Measurements from ENCODE around the gene TCF19.

DNA sequence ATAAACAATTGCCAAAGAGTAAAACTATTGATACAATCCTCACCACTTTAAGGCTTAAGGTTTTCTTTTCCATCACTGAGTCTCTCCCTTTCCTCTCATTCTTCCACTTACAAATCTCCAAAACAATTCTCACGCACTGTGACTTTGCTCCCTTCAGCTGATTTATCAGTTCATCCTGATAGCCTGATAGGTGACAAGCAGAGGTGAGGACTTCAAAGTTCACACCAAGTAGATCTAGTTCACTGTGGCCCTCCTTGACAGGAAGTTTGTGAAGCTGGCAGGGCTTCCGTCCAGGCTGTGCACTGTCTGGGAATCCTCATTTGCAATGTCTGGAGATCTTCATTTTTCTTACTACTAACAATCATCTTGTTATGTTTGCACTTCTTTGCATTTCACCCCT lies 47.2 kb downstream of the TCF19 start:
- no peak for TF ChIP-seq POLR2A (IDR thresholded peaks at IDR 0.05)
- TF ChIP-seq, protein P1, sequence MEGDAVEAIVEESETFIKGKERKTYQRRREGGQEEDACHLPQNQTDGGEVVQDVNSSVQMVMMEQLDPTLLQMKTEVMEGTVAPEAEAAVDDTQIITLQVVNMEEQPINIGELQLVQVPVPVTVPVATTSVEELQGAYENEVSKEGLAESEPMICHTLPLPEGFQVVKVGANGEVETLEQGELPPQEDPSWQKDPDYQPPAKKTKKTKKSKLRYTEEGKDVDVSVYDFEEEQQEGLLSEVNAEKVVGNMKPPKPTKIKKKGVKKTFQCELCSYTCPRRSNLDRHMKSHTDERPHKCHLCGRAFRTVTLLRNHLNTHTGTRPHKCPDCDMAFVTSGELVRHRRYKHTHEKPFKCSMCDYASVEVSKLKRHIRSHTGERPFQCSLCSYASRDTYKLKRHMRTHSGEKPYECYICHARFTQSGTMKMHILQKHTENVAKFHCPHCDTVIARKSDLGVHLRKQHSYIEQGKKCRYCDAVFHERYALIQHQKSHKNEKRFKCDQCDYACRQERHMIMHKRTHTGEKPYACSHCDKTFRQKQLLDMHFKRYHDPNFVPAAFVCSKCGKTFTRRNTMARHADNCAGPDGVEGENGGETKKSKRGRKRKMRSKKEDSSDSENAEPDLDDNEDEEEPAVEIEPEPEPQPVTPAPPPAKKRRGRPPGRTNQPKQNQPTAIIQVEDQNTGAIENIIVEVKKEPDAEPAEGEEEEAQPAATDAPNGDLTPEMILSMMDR (IDR thresholded peaks at IDR 0.05), result no peak

Measured in right lobe of liver (tissue), 4 donors.